Thyroid gland (tissue), 4 donors: ENCODE results near the gene SVBP. TPM values are rescaled to one million over a fixed set of nuclear protein-coding genes. Genes with fewer than 3 reads are reported as not detected.

Source experiments
- DNase-seq, 2 donors: peaks; one replicate each; pipeline ENCODE4 v3.0.0-alpha.2; 2019
- H3K27ac ChIP-seq, 3 donors: fragments of 200-600 bp; sonication (generic); 1 replicate in 2 of 3; 2 replicates in 1 of 3; pipeline ENCODE4 v1.5.1; 2016 to 2019; ENCODE audit warnings: mild to moderate bottlenecking in 1 of 3, moderate library complexity in 1 of 3
- H3K27me3 ChIP-seq: fragments of 200-600 bp; sonication (generic); one replicate; pipeline ENCODE4 v1.5.1; 2019
- H3K36me3 ChIP-seq, 2 donors: fragments of 200-600 bp; sonication (generic); one replicate each; pipeline ENCODE4 v1.5.1; 2016 to 2019
- H3K4me1 ChIP-seq, 2 donors: fragments of 200-600 bp; sonication (generic); one replicate each; pipeline ENCODE4 v1.5.1; 2017 to 2019
- H3K4me3 ChIP-seq, 3 donors: fragments of 200-600 bp; sonication (generic); replicated peaks in 1 of 3; 1 replicate in 2 of 3; 2 replicates in 1 of 3; pipeline ENCODE4 v1.5.1; 2016; ENCODE audit warnings: mild to moderate bottlenecking in 1 of 3
- H3K9me3 ChIP-seq: fragments of 200-600 bp; sonication (generic); one replicate; pipeline ENCODE4 v1.5.1; 2017
- POLR2A ChIP-seq, 2 donors: fragments of 450-650 bp; IDR thresholded peaks; one replicate each; pipeline ENCODE4 v1.6.1; 2017; ENCODE audit warnings: antibody characterized with exemption in 2 of 2, mild to moderate bottlenecking in 2 of 2, moderate library complexity in 1 of 2
- WGBS, 2 donors: methylation state at CpG; one replicate each; pipeline ENCODE4 v1.1.5; 2017; 5-methylcytosine and 5-hydroxymethylcytosine counted together
- intact Hi-C: fragments of 100-400 bp; cut with DNase I; formaldehyde crosslinking; loops from one replicate; pipeline ENCODE4 v1.15.1; 2023
- total RNA-seq, 4 donors: library from RNA; depleted of rRNA; stranded (reverse); fragments of >200 nt; gene quantifications; one replicate each; pipeline ENCODE4 v1.2.3, GENCODE V29; 2016
- TF ChIP-seq, protein P1 (sequence below), 6 experiments: fragments of 200-600 bp in 3 of 6; fragments of 450-650 bp in 3 of 6; sonication (generic) in 3 of 6; IDR thresholded peaks; one replicate each; pipeline ENCODE4 v1.5.1; 2016 to 2019; ENCODE audit warnings: antibody characterized with exemption in 6 of 6, mild to moderate bottlenecking in 2 of 6, inconsistent platforms in 1 of 6, moderate library complexity in 1 of 6

SVBP gene
- total RNA-seq, 4 donors from 2014 or later: 20.4 to 29.0 (median 21.6) TPM

DNA sequence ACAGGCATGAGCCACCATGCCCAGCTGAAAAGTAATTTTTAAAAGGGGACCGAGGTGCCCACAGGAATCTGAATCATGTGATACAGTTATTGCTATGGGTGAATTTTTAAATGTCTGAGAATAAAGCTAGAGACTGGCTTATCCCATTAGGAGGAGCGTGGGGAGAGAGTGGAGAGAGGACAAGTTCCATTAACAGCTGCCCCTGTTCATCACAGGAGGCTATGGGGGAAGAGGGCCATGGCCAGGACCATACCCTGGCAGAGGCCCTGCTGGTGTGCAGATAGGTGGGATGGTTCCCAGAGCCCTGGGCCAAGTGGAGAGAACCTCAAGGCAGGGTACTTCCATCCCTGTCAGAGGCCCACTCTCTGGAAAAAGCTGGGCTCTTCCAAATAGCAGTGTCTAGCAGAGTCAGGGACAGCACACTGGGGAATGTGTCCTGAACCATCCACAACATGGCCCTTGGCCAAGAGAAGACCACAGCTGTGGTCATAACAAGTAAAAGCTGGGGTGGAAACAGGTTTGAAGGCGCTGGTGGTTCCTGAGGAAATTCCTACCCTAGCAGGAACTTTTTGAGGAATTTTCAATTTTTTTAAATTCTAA is 15.5 kb upstream of the SVBP start:
- Histone ChIP-seq H3K9me3 (no peaks in the 10 kb centered on the region), H3K27ac (no peak overlapping the region), H3K4me3 (no peak overlapping the region), H3K27me3 (no peaks in the 10 kb centered on the region), H3K36me3 (peaks cover 0 to 3% of the 10 kb centered on the region in 2 donors), H3K4me1 (no peaks in the 10 kb centered on the region)
- DNase-seq: no peak
- WGBS, 2 donors: 88 to 94% methylated on average over 3 of the region's 3 CpGs
- intact Hi-C loops: no loop called here
- TF ChIP-seq POLR2A (IDR thresholded peaks at IDR 0.05): no peak
- TF ChIP-seq, protein P1, sequence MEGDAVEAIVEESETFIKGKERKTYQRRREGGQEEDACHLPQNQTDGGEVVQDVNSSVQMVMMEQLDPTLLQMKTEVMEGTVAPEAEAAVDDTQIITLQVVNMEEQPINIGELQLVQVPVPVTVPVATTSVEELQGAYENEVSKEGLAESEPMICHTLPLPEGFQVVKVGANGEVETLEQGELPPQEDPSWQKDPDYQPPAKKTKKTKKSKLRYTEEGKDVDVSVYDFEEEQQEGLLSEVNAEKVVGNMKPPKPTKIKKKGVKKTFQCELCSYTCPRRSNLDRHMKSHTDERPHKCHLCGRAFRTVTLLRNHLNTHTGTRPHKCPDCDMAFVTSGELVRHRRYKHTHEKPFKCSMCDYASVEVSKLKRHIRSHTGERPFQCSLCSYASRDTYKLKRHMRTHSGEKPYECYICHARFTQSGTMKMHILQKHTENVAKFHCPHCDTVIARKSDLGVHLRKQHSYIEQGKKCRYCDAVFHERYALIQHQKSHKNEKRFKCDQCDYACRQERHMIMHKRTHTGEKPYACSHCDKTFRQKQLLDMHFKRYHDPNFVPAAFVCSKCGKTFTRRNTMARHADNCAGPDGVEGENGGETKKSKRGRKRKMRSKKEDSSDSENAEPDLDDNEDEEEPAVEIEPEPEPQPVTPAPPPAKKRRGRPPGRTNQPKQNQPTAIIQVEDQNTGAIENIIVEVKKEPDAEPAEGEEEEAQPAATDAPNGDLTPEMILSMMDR (IDR thresholded peaks at IDR 0.05): no peak

DNA sequence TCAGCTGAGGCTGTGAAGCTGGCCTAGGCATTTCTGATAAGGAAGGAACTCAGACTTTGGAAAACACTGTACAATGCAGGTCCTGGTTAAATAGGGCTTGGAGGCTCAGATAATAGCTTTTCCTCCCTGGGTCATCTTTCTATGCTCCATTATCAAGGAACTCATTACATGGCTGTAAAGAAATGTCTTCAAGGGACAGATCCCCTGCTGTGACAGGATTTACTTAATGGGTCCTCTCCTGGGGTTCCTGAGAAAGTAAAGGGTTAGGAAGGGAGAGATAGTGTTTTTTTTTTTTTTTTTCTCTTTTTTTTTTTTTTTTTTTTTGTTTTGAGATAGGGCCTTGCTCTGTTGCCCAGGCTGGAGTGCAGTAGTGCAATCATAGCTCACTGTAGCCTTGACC is 14.1 kb upstream of the SVBP start:
- DNase-seq: no peak
- intact Hi-C loops: no loop called here
- no peaks in the 10 kb centered on the region for H3K27me3 ChIP-seq

DNA sequence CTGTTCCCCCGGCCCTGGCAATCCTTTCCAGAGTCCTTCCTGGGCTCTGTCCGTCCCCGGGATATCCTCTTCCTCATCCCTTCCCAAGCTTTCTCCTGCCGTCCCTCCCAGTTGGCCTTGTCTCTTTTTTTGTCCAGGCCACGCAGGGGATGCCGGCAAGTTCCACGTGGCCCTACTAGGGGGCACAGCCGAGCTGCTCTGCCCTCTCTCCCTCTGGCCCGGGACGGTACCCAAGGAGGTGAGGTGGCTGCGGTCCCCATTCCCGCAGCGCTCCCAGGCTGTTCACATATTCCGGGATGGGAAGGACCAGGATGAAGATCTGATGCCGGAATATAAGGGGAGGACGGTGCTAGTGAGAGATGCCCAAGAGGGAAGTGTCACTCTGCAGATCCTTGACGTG is 13.4 kb upstream of the SVBP start:
- Histone ChIP-seq H3K27ac (no peak overlapping the region), H3K27me3 (no peaks in the 10 kb centered on the region), H3K4me3 (no peak overlapping the region), H3K4me1 (no peaks in the 10 kb centered on the region), H3K9me3 (no peaks in the 10 kb centered on the region), H3K36me3 (peaks cover 0 to 3% of the 10 kb centered on the region in 2 donors)
- TF ChIP-seq, protein P1 (IDR thresholded peaks at IDR 0.05): no peak
- no peak for TF ChIP-seq POLR2A (IDR thresholded peaks at IDR 0.05)
- intact Hi-C loops: no loop called here
- DNase-seq: no peak
- WGBS, 2 donors: 85 to 87% methylated on average over 16 to 17 of the region's 17 CpGs

More for the DNA sequence above, 14.1 kb upstream of the SVBP start:
- Histone ChIP-seq H3K36me3 (peaks cover 0 to 3% of the 10 kb centered on the region in 2 donors), H3K4me3 (no peak overlapping the region), H3K9me3 (no peaks in the 10 kb centered on the region), H3K27ac (no peak overlapping the region), H3K4me1 (no peaks in the 10 kb centered on the region)
- TF ChIP-seq, protein P1 (IDR thresholded peaks at IDR 0.05): no peak
- TF ChIP-seq POLR2A (IDR thresholded peaks at IDR 0.05): no peak

DNA sequence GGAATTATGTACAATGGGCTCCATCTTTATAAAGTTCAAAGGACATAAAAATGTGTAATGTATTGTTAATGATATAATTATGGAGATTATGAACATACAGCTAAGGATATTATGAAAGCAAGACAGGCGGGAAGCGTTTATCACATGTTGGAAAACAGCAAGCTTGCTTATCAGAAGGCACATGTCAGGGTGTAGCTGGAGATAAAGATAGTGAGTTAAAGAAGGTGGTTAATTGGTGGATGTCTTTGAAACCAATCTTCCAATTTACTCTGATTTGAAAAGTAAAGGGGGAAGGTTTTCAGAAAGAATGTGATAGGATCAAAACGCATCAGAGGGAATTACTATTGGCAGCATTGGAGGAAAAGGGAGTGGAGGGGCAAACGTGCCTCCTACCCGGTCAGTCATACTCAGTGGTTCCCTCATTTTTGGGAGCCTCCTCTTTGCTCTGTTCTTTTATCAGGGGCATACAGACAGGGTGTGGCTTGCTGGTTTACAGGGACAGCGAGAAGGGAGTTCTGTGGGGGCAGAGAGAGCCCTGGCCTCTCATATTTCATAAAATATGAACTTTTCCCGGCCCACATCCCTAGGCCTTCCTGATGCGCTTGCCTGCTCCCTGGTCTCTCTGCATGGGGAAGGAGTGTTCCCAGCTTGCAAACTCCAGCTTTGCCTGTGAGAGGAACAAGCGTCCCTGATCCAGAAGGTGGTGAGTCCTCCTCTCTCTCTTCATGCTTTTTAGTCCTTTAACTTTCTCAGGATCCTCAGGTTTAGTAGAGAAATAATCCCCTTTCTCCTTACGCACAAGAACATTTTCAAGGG is 8.0 kb upstream of the SVBP start:
- H3K4me1 ChIP-seq: peaks cover 5 to 11% of the 10 kb centered on the region in 2 donors
- H3K27ac ChIP-seq: no peak overlapping the region
- intact Hi-C loops: no loop called here
- no peak overlapping the region for H3K4me3 ChIP-seq
- H3K9me3 ChIP-seq: no peaks in the 10 kb centered on the region
- no peak for DNase-seq
- H3K27me3 ChIP-seq: no peaks in the 10 kb centered on the region
- TF ChIP-seq, protein P1 (IDR thresholded peaks at IDR 0.05): no peak
- TF ChIP-seq POLR2A (IDR thresholded peaks at IDR 0.05): no peak
- H3K36me3 ChIP-seq: no peaks in the 10 kb centered on the region
- 88 to 89% methylated on average over 10 of the region's 10 CpGs for WGBS, 2 donors

DNA sequence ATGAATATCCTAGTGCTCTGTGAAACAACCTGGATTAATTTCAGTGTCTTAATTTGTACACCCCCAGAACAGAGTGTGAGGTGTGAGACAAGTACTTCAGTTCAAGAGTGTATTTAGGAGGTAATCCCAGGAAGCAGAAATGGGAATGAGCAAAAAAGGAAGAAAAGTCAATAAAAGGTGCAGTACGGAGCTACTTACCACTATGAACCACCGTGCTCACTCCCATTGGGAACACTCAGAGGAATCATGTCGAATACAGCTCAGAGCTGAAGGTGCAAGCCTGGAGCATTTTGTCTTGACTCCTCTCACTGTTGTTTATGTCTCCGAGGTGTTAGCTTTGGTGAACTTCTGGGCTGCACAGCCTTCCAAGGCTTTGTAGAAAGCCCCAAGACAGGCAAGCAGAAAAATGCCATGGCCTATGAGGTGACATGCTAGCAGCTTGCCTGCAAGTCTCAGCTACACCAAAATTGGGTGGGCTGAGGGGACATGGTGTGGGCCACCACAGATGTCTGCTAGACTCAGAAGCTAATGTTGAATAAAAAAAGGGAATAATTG is 7.4 kb upstream of the SVBP start:
- TF ChIP-seq POLR2A (IDR thresholded peaks at IDR 0.05): no peak
- TF ChIP-seq, protein P1 (IDR thresholded peaks at IDR 0.05): no peak
- H3K4me1 ChIP-seq: peaks cover 5 to 11% of the 10 kb centered on the region in 2 donors
- 93 to 98% methylated on average over 4 of the region's 4 CpGs for whole genome bisulfite sequencing, 2 donors
- no peaks in the 10 kb centered on the region for H3K9me3 ChIP-seq
- no peak overlapping the region for H3K27ac ChIP-seq
- H3K4me3 ChIP-seq: no peak overlapping the region
- DNase-seq: no peak
- H3K27me3 ChIP-seq: no peaks in the 10 kb centered on the region
- intact Hi-C loops: no loop called here
- H3K36me3 ChIP-seq: no peaks in the 10 kb centered on the region
